GM19328 (cell line): ENCODE results near the gene GJD2.

Experiments
- ATAC-seq: cut with Tn5 transposase; IDR thresholded peaks from one replicate; pipeline ENCODE4 v1.9.1; 2021; ENCODE audit warnings: mild to moderate bottlenecking, moderate library complexity; ENCODE audit not compliant: unreplicated experiment

The GJD2 gene

DNA sequence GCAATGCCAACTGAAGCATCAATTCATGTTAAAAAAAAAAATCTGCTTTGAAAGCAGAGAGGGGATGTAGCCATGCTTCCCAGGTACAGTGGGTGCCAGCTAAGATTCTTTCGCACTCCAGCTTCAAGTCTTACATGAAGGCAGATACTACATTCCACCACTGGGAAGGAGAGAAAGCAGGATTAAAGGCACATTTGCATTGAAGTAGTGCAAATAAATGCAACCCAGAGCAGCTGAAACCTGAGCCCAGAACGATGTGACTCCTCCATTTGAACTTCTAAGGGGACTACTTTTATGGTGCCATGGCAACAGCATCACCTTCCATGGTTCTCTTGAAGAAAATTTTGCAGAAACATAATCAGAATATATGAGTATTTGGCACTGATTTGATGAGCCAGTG, 19.1 kb upstream of the GJD2 start:
- ATAC-seq: no peak

DNA sequence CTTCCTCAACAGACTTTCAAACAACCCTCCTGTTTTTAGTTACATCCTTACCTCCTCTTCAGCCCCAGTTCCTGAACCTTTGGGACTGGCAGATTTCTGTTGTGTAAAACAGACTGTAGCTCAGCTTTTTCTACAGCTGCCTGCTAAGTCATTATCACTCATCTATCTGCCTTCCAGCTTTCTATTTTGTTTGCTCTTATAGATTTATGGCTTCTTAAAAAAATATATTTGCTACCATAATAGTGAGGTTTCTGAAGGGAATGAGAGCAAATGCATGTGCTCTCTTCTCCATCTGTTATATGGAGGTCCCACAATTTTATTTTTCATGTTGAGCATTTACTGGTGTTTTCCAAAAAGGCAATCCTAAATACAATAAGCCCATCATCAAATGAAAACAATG, 18.2 kb upstream of the GJD2 start:
- no peak for ATAC-seq

DNA sequence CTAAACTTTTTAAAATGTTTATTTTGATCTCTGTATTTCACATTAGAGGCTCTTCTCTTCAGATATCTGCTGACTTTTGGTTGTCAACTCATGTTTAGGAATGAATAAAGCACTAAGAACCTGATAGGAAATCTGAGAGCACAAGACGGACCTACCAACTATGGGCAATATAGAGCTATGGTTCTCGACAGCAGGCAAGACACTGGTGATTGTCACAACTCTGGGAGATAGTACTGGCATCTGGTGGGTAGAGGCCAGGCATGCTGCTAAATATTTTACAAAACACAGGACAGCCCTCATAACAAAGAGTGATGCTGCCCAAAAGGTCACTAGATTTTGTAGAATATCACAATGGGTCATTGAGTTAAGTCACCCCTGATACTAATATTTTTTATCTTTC, 17.5 kb upstream of the GJD2 start:
- ATAC-seq: no peak

DNA sequence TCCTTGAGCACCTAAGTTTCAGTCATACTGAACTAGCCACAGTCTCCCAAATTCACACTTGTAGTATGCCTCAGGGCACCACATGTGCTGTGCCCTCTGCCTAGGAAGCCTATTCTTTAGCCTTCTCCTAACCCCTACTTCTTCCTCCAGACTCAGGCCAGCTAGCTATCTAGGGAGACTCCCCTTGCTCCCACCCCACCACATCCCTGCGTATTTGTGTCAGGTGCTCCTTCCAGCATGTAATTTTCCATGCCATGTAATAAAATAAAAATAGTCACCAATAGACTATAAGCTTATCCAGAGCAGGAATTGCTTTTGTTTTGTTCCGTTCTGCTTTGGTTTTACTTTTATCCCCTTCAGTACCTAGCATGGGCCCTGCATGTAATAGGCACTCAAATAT, 14.9 kb upstream of the GJD2 start:
- ATAC-seq: no peak

DNA sequence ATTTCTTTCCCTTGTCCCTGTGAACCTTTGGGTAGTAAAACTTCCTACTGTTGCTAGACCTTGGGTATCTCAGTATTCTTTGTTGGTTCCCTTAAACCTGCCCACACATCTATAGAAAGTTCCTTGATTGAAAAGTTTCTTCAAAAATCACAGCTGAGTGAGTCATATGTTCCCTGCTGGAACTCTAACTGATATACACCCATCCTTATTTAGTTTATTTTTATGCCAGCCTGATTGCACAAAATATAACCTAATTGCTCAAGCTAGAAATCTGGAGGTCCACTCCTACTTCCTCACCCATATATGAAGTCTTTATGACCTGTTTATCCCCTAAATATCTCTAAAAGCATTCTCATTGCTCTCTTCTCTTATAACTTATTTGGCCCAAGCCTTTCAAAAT, 13.7 kb upstream of the GJD2 start:
- ATAC-seq: no peak

DNA sequence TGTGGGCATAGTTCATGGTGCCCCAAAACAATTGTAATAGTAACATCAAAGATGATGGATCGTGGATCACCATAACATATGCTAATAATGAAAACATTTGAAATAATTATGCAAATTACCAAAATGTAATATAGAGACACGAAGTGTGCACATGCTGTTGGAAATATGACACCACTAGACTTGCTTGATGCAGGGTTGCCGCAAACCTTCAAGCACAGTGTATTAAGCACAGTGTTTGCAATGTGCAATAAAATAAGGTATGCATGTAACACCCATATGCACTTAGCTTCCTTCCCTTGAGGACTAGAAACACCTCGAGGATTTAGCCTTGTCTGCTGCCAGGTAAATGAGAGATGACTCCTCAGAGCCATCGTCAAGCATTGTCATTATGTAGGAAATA, 10.9 kb upstream of the GJD2 start:
- no peak for ATAC-seq

DNA sequence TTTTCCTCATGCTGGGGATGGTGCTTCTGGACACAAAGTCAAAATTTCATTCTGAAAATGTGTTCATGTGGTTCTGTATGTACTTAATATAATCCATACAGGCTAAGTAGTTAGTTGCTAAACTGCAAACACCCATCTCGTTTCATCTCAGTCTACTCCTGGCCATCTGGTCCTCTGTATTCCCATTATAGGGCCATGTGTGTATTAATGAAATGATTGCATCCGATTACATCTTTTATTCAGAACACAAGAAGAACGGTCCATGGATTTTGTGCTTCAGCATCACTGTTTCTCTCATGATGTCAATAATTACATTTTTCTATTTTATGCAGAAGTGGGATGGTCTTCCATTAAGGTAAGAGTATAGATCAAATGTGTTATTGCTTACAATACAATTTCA, 6.1 kb upstream of the GJD2 start:
- ATAC-seq: no peak

DNA sequence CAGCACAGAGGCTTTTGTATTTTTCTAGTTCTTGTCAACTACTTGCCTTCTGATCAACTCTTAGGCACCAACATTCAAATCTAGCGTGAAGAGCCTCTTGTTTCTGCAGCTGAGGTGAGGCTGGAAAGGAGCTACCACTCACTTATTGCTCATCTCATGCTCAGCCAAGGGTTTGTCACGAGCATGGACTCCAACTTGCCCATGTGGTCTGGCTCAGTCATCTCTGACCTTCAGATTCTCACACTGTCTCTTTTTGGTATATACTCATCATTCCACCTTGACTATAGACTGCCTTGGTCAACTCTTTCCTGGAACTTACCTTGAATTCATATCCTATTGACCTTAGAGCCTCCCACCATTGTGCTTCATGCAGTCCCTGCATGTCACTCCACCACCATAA, 5.2 kb upstream of the GJD2 start:
- no peak for ATAC-seq

DNA sequence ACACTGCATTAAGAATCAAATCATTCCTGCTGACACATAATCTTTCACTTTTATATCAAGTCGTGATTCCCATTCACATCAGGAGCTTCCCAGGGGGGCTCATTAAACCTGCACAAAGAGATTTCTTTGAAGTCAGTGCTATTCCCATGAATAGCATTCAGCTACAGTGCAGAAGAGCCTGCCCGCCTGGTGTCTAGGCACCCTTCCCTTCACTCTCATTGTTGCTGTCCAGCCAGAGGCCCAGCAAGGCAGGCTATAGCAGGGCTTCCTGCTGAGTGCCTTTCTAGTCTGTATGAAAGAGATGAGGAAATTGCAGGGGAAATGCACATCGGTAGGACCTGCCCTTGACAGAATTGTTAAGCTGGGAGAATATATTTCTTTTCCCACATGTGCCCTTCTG, 4.5 kb upstream of the GJD2 start:
- ATAC-seq: no peak

DNA sequence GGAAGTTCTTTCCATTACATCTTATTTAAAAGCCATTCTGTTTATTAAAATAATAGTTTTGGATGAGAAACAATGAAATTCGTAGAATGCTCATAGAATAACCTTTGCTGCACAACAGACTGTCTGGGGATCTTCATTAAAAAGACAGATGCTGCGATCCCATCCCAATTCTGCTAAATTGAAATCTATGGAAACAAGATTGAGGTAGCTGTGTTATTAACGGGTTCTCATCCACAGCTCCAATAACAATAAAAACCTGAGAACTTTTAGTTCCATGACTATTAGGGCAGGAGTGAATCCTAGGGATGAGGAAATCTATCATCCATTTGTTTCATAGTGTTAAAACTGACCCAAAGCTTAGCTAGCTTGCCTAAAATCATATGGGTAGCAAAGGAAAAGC, 2.5 kb upstream of the GJD2 start:
- ATAC-seq: no peak

DNA sequence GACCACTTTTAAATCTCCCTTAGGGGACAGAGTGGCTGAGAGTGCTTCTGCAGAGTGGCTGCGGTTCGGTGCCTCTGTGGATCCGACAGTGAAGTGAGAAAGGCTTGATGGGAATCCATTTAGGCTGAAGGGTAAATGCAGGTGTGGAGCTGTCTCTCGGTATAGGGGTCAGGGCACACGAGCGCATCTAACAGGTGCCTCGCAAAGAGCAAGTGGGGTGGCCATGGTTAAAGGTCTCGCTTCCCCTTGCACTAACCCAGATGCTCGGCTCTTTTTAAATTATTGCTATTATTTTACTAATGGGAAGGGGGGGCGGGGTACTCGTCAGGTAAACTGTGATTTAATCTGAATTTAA, 598 bp upstream of the GJD2 start:
- no peak for ATAC-seq

DNA sequence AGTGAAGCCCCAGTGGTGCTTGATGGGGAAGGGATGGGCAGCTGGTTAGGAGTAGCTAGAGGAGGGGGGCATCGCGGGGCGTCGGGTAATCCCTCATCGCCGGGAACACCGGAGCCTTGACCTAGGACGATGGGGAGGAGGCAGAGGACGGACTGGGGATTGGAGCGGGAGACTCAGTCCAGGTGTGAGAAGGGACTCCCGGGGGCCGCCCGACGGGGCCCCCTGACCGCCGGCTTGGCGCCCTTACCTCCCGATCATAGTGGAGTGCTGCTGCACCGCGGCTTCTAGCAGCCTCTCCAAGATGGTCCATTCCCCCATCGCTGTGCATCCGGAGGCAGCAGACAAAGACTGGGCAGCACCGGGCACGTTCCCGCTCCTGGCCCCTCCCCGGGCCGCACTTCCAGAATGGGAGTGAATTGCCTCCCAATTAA, 612 bp downstream of the GJD2 start:
- no peak for ATAC-seq

DNA sequence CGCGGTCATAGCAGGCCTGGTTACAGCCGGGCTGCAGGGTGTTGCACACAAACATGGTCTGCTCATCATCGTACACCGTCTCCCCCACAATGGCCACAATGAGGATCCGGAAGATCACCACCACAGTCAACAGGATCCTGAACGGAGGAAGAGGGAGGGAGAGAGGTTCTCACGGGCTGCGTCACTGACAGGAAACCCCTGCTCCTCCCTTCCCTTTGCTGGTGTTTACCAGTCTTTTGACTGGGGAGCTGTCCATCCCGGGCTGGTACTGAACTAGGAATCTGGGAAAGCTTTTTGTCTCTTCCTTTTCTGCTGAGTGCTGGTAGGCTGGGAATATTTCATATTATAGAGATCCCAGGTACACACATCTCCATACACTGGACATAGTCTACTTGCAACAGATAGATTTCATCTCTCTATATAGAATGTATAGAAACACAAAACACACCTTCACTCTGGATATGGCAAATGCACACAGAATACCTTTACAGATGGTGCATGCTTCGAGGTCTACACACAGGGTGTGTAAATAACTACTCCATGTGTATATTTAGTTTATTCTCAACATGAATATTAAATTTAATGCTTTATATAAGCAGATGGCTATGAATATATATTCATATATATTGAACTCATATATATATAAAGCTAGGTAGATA, 1.4 kb downstream of the GJD2 start:
- ATAC-seq: no peak

DNA sequence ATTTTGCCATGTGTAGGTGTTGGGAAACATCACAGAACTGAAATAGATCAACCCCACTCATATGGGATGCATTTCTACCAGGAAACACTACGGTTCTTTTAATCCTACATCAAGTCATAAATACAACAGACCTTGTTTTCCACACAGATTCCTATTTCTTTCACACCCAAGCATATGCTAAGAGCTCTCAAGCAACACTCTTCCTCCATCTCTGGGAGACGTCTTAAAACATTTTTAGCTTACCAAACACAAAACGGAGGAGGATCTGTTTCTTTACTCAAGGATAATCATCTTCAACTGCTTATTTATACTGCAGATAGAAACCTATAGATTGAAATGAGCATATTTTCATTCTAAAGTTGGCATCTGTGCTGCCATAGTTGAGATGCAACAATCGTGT, 5.1 kb downstream of the GJD2 start:
- no peak for ATAC-seq

DNA sequence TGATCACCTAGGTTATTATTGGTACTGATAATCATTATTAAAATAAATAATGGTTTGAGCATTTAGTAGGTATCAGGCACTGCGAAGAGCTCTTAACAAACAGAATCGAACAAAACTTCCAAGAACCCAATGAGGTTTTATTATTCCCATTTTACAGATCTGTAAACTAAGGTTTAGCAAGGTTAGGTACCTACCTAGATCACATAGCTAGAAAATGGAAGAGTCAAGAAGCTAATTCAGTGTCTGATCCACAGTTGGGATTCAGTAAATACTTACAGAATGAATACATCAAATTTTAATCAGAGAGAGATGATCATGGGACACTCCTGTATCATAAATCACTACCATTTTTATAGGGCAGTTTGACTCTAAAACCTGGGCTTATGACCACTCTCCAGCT, 15.5 kb downstream of the GJD2 start:
- ATAC-seq: no peak

DNA sequence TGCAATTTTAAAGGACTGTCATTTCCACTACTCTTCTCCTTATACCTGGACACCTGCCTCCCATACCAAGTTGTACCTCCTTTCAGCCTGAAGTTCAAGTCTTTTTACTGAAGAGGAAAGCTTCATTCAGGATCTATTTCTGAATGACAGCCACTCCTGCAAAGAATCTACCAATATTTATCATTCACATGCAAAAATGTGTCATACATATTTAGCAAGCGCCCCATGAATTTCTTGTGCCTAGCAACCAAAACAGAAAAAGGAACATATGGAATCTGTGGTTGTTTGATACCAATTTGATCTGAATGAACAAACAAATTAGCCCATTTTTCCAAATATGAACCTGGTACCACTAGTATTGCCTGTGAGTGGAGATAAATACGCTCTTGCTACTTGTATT, 16.8 kb downstream of the GJD2 start:
- no peak for ATAC-seq

DNA sequence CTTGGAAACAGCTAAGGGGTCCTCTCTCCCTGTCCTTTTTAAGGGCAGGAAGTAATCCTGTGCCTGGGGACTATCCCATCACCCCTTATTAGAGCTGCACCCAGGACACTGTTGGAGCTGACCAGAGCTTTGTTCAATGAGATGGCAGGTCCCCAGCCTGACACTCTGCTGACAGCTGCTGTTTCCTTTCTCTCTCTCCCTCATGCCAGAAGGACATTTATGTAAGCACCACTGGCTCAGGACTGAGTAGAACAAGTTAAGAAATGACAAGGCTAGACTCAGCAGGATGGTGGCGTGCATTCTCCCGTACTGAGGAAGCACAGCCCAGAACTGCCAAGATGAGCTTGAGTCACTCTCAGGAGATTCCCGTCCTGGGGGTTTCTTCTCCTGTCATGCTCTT, 17.3 kb downstream of the GJD2 start:
- no peak for ATAC-seq

DNA sequence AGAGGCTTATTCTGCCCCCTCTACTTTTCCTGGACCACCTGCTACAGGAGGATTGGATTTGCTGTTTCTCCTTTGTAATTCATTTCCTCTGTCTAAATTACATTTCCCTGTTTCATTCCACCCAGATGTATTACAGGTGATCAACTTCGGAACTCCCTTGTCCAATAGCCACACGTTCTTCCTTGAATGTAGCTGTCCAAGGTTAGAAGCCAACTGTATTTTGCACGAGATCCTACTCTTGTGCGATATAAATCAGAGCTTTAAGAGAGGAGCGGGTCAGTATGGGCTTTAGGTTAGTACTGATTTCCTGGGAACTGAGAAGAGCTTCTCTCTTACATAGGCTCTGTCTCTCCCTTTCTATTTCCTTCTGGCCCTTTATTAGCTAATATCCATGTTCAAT, 20.5 kb downstream of the GJD2 start:
- no peak for ATAC-seq

DNA sequence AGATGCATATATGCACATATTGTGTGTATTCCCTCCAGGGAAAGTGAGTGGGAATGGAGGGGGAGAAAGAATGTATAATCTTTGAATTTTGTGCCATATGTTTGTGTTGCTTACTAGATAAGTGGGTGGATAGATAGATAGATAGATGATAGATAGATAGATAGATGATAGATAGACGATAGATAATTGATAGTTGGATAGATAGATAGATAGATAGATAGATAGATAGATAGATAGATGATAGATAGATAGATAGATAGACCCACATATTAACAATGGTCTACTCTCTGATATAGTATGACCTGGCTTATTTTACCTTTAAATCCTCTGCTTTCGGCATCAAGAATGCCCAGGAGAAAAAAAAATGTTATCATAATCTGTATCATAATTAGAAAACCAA, 21.2 kb downstream of the GJD2 start:
- no peak for ATAC-seq

DNA sequence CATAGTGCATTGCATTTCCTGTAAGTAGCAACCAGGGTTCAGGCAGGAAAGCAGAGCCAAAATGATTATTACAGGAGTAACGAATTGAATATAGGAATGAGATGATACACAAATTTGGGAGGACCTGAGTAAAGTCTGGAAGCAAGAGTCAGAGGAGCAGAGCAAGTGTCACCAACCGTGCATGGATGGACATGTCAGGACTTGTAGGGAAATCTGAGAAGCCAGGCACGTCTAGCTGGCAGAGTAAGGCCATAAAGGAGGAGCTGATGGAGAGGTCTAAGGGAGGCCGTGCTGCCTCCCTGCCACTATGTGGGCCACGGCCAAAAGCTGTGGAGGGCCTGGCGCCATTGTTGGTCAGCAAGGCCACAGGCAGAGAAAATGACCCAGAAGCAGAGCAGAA, 22.4 kb downstream of the GJD2 start:
- ATAC-seq: no peak

DNA sequence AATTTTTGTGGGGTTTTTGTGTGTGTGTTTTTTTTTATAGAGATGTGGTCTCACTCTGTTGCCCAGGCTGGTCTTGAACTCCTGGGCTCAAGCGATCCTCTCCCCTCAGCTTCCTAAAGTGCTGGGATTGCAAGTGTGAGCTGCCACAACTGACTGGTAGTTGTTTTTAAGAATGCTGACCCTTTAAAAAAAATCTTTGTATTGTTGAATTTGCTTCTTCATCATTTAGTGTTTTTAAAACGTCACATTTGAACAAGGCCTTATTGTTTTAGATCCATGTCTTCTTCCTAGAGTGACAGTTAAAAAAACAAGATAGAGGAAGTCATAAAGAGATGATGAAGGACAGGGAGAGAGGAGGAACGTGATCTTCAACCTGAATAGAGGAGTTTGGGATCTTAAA, 24.1 kb downstream of the GJD2 start:
- no peak for ATAC-seq

DNA sequence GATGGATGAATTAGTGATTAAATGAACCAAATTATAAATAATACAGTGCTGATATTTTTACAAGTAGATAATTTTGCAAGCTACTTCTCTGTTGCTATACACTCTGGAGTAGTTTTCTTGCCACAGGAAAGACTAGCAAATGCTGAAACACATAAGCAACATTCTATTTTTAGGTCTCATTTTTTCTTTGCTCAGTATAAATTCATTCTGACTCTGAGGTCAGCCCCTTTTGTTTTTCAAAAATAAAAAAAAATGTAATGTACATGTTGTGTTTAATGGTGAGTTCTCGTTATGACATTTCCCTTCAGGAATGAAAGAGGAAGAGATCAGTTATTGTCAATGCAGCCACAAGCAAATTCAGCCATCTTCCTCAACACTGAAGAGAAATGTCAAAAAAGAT, 24.9 kb downstream of the GJD2 start:
- no peak for ATAC-seq

DNA sequence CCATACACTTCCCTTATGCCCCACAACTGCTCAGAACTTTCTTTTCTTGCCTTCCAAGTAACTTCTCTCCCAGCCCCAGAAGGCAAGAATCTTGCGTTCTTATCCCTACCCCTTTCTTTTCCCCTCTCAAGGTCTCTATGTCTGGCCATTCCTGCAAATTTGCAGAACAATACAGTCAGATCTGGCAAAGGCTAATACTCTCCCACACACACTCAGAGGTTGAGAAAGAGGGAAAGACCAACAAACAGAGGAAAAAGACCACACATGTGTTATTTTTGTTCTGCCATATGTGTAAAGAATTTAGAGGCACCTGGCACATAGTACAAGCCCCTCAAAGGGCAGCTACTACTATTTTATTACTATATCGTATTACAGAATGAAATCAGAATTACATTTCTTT, 25.7 kb downstream of the GJD2 start:
- no peak for ATAC-seq
